ENCODE results near the gene GKN2. TPM values are rescaled to one million over a fixed set of nuclear protein-coding genes. Genes with fewer than 3 reads are reported as not detected.

Gene GKN2
- total and polyA plus RNA-seq, 9 of the 15 experiments (the other 6 are each of a cell fraction or from before 2014, with no cell fraction given) = not detected

DNA sequence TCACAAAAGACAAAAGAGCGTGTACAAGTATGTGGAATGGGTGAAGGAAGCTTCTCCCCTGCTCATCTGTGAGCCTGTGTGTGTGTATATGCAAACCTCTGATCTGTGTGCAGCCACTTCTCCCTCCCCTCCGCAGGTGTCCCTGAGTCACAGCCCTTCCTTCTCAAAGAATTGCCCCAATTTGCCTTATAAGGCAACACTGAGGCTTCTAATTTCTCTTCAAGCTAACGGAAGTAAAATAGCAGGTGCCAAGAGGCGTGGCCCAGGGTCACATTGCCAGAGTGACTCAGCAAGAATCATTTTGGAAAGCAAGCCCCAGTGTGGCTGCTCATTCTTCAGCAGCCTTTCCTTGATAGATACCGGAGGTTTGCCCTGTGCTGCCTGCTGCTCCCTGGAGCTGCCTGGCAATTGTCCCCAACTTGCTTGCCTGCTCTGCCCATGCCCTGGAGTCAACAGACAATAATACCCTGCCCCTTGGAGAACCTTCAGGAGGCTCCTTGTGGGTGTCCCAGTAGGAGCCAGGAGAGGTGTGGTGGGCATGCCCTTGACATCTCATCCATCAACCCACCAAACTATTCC lies 44.2 kb downstream of the GKN2 start (continued):
- TF ChIP-seq, protein P1, sequence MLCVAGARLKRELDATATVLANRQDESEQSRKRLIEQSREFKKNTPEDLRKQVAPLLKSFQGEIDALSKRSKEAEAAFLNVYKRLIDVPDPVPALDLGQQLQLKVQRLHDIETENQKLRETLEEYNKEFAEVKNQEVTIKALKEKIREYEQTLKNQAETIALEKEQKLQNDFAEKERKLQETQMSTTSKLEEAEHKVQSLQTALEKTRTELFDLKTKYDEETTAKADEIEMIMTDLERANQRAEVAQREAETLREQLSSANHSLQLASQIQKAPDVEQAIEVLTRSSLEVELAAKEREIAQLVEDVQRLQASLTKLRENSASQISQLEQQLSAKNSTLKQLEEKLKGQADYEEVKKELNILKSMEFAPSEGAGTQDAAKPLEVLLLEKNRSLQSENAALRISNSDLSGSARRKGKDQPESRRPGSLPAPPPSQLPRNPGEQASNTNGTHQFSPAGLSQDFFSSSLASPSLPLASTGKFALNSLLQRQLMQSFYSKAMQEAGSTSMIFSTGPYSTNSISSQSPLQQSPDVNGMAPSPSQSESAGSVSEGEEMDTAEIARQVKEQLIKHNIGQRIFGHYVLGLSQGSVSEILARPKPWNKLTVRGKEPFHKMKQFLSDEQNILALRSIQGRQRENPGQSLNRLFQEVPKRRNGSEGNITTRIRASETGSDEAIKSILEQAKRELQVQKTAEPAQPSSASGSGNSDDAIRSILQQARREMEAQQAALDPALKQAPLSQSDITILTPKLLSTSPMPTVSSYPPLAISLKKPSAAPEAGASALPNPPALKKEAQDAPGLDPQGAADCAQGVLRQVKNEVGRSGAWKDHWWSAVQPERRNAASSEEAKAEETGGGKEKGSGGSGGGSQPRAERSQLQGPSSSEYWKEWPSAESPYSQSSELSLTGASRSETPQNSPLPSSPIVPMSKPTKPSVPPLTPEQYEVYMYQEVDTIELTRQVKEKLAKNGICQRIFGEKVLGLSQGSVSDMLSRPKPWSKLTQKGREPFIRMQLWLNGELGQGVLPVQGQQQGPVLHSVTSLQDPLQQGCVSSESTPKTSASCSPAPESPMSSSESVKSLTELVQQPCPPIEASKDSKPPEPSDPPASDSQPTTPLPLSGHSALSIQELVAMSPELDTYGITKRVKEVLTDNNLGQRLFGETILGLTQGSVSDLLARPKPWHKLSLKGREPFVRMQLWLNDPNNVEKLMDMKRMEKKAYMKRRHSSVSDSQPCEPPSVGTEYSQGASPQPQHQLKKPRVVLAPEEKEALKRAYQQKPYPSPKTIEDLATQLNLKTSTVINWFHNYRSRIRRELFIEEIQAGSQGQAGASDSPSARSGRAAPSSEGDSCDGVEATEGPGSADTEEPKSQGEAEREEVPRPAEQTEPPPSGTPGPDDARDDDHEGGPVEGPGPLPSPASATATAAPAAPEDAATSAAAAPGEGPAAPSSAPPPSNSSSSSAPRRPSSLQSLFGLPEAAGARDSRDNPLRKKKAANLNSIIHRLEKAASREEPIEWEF (CRISPR knock-in tag; IDR thresholded peaks at IDR 0.05) = peak; percentile 20; the same call in 1 of the 2 replicates
- peak; percentile 69 for TF ChIP-seq DPF2 (IDR thresholded peaks at IDR 0.05)
- no peak for TF ChIP-seq POLR2AphosphoS5 (IDR thresholded peaks at IDR 0.05; ENCODE audit: control insufficient read depth, insufficient read depth, low read depth, low read length)
- 0 out of 4 replicates have a peak, but pooled peaks of 1 of the 2 experiments have one; percentile 29 for TF ChIP-seq FOXK2 (conservative IDR thresholded peaks at IDR 0.05 in 1 of 2, IDR thresholded peaks at IDR 0.05 in 1 of 2; ENCODE audit: low read depth in 2 of 2)
- peak; percentile 93 for TF ChIP-seq L3MBTL2 (IDR thresholded peaks at IDR 0.05)
- no peak for TF ChIP-seq FOXP1 (CRISPR knock-in tag; IDR thresholded peaks at IDR 0.05)
- no peak for TF ChIP-seq STAG1 (CRISPR knock-in tag; IDR thresholded peaks at IDR 0.05; ENCODE audit: borderline replicate concordance)
- TF ChIP-seq TOE1 (IDR thresholded peaks at IDR 0.05; ENCODE audit: borderline replicate concordance) = no peak; the same call in 1 of the 2 replicates
- TF ChIP-seq TOE1 (CRISPR knock-in tag; IDR thresholded peaks at IDR 0.05; ENCODE audit: borderline replicate concordance, low read depth) = no peak
- TF ChIP-seq, protein P2, sequence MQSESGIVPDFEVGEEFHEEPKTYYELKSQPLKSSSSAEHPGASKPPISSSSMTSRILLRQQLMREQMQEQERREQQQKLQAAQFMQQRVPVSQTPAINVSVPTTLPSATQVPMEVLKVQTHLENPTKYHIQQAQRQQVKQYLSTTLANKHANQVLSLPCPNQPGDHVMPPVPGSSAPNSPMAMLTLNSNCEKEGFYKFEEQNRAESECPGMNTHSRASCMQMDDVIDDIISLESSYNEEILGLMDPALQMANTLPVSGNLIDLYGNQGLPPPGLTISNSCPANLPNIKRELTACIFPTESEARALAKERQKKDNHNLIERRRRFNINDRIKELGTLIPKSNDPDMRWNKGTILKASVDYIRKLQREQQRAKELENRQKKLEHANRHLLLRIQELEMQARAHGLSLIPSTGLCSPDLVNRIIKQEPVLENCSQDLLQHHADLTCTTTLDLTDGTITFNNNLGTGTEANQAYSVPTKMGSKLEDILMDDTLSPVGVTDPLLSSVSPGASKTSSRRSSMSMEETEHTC (IDR thresholded peaks at IDR 0.05) = no peak
- TF ChIP-seq, protein P3, sequence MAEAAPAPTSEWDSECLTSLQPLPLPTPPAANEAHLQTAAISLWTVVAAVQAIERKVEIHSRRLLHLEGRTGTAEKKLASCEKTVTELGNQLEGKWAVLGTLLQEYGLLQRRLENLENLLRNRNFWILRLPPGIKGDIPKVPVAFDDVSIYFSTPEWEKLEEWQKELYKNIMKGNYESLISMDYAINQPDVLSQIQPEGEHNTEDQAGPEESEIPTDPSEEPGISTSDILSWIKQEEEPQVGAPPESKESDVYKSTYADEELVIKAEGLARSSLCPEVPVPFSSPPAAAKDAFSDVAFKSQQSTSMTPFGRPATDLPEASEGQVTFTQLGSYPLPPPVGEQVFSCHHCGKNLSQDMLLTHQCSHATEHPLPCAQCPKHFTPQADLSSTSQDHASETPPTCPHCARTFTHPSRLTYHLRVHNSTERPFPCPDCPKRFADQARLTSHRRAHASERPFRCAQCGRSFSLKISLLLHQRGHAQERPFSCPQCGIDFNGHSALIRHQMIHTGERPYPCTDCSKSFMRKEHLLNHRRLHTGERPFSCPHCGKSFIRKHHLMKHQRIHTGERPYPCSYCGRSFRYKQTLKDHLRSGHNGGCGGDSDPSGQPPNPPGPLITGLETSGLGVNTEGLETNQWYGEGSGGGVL (CRISPR knock-in tag; IDR thresholded peaks at IDR 0.05) = no peak
- no peak for TF ChIP-seq EZH2 (IDR thresholded peaks at IDR 0.05; ENCODE audit: borderline replicate concordance, low read depth, low read length)
- TF ChIP-seq, protein P4, sequence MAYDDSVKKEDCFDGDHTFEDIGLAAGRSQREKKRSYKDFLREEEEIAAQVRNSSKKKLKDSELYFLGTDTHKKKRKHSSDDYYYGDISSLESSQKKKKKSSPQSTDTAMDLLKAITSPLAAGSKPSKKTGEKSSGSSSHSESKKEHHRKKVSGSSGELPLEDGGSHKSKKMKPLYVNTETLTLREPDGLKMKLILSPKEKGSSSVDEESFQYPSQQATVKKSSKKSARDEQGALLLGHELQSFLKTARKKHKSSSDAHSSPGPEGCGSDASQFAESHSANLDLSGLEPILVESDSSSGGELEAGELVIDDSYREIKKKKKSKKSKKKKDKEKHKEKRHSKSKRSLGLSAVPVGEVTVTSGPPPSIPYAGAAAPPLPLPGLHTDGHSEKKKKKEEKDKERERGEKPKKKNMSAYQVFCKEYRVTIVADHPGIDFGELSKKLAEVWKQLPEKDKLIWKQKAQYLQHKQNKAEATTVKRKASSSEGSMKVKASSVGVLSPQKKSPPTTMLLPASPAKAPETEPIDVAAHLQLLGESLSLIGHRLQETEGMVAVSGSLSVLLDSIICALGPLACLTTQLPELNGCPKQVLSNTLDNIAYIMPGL (CRISPR knock-in tag; IDR thresholded peaks at IDR 0.05) = no peak
- no peak for TF ChIP-seq NUFIP1 (IDR thresholded peaks at IDR 0.05; ENCODE audit: partially characterized antibody)
- TF ChIP-seq, protein P5, sequence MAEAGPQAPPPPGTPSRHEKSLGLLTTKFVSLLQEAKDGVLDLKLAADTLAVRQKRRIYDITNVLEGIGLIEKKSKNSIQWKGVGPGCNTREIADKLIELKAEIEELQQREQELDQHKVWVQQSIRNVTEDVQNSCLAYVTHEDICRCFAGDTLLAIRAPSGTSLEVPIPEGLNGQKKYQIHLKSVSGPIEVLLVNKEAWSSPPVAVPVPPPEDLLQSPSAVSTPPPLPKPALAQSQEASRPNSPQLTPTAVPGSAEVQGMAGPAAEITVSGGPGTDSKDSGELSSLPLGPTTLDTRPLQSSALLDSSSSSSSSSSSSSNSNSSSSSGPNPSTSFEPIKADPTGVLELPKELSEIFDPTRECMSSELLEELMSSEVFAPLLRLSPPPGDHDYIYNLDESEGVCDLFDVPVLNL (CRISPR knock-in tag; IDR thresholded peaks at IDR 0.05; ENCODE audit: low read depth) = no peak
- no peak for TF ChIP-seq KDM2B (CRISPR knock-in tag; IDR thresholded peaks at IDR 0.05)

Measured in K562 (cell line).